Nephron (organoid): Measurements from ENCODE around the gene ANGEL1.

ENCODE experiments used
- H3K27ac Mint-ChIP-seq, 3 experiments: 2 replicates each; pipeline ENCODE4 v1.8.0; 2020; ENCODE audit warnings: mixed read lengths in 3 of 3, mild to moderate bottlenecking in 2 of 3, moderate library complexity in 1 of 3
- H3K27me3 Mint-ChIP-seq: 2 replicates; pipeline ENCODE4 v1.8.0; 2021; ENCODE audit warnings: low read depth, mild to moderate bottlenecking, moderate library complexity, mixed read lengths
- H3K36me3 Mint-ChIP-seq: 2 replicates; pipeline ENCODE4 v1.8.0; 2020; ENCODE audit warnings: low read depth, mixed read lengths
- H3K4me1 Mint-ChIP-seq: 2 replicates; pipeline ENCODE4 v1.8.0; 2020; ENCODE audit warnings: mixed read lengths
- H3K4me3 Mint-ChIP-seq, 3 experiments: 2 replicates each; pipeline ENCODE4 v1.8.0; 2020; ENCODE audit warnings: mild to moderate bottlenecking in 3 of 3, mixed read lengths in 3 of 3, moderate library complexity in 2 of 3
- H3K9me3 Mint-ChIP-seq: 2 replicates; pipeline ENCODE4 v1.8.0; 2020; ENCODE audit warnings: mixed read lengths
- CTCF ChIP-seq, 3 experiments: fragments of 200-600 bp; sonication (generic); IDR thresholded peaks; one replicate each; pipeline ENCODE4 v1.5.0; 2021; ENCODE audit warnings: antibody characterized with exemption in 3 of 3; ENCODE audit not compliant: unreplicated experiment in 3 of 3

The ANGEL1 gene

GRCh38 chr14:76756371-76756750 is 56.3 kb downstream of the ANGEL1 start:
- Mint-ChIP-seq H3K9me3 (peaks cover 4% of the 10 kb centered on the region), H3K27ac (no peak overlapping the region), H3K4me1 (peaks cover 30% of the 10 kb centered on the region), H3K4me3 (peak overlapping the region in 1 of 3 experiments; percentile 40), H3K36me3 (peaks cover 4% of the 10 kb centered on the region), H3K27me3 (no peaks in the 10 kb centered on the region)
- no peak for TF ChIP-seq CTCF (IDR thresholded peaks at IDR 0.05; ENCODE audit: unreplicated experiment in 3 of 3)

GRCh38 chr14:76755610-76756370 is 56.9 kb downstream of the ANGEL1 start:
- TF ChIP-seq CTCF (IDR thresholded peaks at IDR 0.05; ENCODE audit: unreplicated experiment in 3 of 3), result no peak
- Mint-ChIP-seq H3K4me3 (peak overlapping the region in 1 of 3 experiments; percentile 0), H3K9me3 (peaks cover 4% of the 10 kb centered on the region), H3K36me3 (peaks cover 4% of the 10 kb centered on the region), H3K27ac (peak overlapping the region in 1 of 3 experiments; percentile 8), H3K4me1 (peaks cover 26% of the 10 kb centered on the region), H3K27me3 (no peaks in the 10 kb centered on the region)

- H3K4me1 Mint-ChIP-seq, result peaks cover 15% of the 10 kb centered on the region
- no peak for TF ChIP-seq CTCF (IDR thresholded peaks at IDR 0.05; ENCODE audit: unreplicated experiment in 3 of 3)
- H3K27me3 Mint-ChIP-seq, result no peaks in the 10 kb centered on the region
- H3K27ac Mint-ChIP-seq, result no peak overlapping the region
- peaks cover 4% of the 10 kb centered on the region for H3K36me3 Mint-ChIP-seq
- peaks cover 4% of the 10 kb centered on the region for H3K9me3 Mint-ChIP-seq
- H3K4me3 Mint-ChIP-seq, result no peak overlapping the region
Measured at GRCh38 chr14:76754586-76754985, 58.1 kb downstream of the ANGEL1 start.

DNA sequence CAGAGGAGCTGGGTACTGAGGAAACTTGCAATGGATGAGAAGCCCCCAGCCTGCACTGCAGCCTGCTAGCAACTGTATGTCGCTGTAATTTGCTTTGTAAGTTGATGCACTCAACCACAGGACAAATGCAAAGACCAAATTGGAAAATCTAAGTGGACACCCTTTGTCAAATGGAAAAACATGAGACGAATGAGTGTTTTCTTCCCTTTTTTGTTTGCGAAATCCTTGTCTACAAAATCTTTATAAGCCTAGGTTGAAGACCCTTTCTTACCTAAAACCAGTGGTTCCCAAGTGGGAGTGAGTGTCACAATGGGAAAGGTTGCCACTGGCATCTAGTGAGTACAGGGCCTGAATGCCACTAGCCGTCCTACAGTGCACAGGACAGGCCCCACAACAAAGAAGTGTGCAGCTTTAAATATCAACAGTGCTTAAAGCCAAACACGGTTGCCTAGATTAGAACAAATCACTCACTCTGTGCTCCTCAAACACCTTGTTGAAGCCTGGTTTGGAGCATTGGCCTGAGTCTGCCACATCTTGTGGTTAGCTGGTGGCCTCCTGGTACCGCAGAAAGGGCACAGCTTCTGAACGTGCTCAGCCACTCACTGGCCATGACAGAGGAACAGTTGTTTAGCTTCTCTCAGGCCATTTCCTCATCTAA is 59.0 kb downstream of the ANGEL1 start:
- Mint-ChIP-seq H3K36me3 (peaks cover 4% of the 10 kb centered on the region), H3K4me1 (peaks cover 15% of the 10 kb centered on the region), H3K27me3 (no peaks in the 10 kb centered on the region), H3K4me3 (no peak overlapping the region), H3K27ac (no peak overlapping the region), H3K9me3 (peaks cover 7% of the 10 kb centered on the region)
- no peak for TF ChIP-seq CTCF (IDR thresholded peaks at IDR 0.05; ENCODE audit: unreplicated experiment in 3 of 3)

DNA sequence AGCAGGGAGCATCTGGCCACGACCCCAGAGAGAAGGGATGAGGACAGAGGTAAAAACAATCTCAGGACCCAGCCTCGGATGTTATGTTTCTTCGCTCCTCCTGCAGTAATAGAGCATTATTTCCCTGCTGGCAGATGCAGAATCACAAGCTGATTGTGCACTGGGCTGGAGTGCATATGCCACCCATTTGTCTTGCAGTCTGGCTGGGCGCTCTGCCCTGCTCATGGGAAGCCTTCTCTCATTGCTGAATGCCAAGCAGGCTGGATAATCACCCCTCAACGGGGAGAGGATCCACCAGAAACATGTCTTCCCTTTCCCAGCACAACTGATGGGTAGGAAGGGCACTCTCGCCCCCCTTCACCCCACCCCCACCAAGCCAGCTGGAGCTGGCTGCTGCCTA is 59.9 kb downstream of the ANGEL1 start:
- no peak overlapping the region for H3K4me3 Mint-ChIP-seq
- no peak overlapping the region for H3K27ac Mint-ChIP-seq
- H3K9me3 Mint-ChIP-seq, result peaks cover 9% of the 10 kb centered on the region
- H3K36me3 Mint-ChIP-seq, result peaks cover 4% of the 10 kb centered on the region
- no peak for TF ChIP-seq CTCF (IDR thresholded peaks at IDR 0.05; ENCODE audit: unreplicated experiment in 3 of 3)
- H3K27me3 Mint-ChIP-seq, result no peaks in the 10 kb centered on the region
- peaks cover 15% of the 10 kb centered on the region for H3K4me1 Mint-ChIP-seq
